Stimulated activated CD4-positive, alpha-beta T cell treated with anti-CD3 and anti-CD28 coated beads, Interleukin-1b, Interleukin-23, amount 100 ng/mL, for 4 hours (primary cell): ENCODE results near the gene TMEM14C.

Experiments
- DNase-seq, 2 donors: peaks; one replicate each; pipeline ENCODE4 v3.0.0-alpha.2; 2020; ENCODE audit warnings: low read depth in 2 of 2

The TMEM14C gene

DNA sequence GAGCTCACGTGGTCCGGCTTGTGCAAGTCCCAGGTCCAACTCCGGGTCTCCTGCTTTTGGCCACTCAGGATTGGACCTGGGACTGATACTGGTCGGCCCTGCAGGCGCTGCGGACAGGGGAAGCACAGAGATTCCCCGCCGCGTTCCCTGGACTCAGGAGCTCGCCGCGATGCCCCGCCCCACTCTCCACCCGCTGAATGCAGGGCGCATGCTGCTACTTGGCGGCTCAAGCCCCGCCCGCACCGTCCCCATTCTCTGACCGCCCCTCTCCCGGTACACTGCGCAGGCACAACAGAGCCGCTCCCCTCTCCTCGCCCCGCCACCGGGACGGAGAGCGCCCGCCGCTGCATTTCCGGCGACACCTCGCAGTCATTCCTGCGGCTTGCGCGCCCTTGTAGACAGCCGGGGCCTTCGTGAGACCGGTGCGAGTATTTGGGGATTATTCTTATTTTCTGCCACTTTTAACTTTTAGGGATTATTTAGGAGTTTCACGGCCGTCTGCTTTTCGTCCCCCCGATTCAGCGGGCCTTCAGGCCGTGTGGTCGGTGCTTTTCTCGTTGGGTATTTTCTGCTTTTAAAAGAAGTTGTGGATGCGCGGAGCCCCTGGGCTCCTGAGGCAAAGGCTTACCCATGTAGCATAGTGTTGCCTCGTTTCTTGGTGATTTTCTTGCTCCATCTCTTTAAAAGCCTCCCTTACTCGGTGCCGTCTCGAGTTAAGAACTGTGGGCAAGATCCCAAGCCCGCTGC is at the start of gene TMEM14C:
TSS of gene TMEM14C (plus strand) at position 251 of the 747 bp plus-strand sequence. CDS start 1,544 bp downstream, outside the sequence.
- DNase-seq = peak; percentile 67 to 86

DNA sequence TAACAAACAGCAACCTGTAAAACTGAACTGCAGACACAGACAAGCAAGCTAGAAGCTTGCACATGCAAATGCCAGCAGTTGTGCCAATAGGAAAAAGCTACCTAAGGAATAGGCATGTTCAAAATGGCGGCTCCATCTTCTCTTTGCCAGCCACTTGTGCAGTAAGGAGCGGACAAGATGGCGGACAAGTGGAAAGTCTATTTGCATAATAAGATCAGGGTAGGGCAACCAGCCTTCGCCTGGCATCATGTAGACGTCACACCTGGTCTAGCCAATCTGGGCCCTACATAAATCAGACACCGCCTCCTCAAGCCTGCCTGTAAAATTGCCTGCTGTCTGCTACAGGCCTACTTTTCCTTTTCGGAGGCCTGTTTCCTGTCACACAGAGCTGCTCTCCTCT is 46.5 kb upstream of the TMEM14C start:
- no peak for DNase-seq

DNA sequence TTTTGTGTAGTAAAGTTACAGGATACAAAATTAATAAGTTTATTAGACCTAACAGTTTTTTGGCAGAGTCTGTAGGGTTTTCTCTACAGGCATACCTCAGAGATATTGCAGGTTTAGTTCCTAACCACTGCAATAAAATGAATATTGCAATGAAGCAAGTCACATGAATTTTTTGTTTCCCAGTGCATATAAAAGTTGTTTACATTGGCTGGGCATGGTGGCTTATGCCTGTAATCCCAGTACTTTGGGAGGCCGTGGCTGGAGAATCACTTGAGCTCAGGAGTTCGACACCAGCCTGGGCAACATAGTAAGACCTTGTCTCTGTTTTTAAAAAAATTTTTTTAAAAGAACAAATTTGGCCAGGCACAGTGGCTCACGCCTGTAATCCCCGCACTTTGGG is 44.4 kb upstream of the TMEM14C start:
- no peak for DNase-seq

DNA sequence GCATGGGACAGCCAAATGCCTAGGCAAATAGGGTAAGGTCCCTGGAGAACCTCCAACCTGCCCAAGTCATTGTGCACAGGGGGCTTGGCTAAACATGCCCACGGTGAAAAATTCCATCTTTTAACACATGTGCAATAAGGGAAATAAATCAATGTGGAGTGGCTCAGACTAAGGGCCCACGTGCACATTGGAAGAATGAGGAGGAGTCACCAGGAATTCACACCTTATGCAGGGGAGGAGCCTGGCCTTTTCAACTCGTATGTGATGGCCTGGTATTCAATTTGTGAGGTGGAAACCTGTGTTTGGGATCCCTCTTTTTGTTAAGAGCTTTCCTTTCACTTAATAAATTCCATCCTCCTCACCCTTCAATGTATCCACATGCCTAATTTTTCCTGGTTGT is 41.1 kb upstream of the TMEM14C start:
- DNase-seq = no peak

DNA sequence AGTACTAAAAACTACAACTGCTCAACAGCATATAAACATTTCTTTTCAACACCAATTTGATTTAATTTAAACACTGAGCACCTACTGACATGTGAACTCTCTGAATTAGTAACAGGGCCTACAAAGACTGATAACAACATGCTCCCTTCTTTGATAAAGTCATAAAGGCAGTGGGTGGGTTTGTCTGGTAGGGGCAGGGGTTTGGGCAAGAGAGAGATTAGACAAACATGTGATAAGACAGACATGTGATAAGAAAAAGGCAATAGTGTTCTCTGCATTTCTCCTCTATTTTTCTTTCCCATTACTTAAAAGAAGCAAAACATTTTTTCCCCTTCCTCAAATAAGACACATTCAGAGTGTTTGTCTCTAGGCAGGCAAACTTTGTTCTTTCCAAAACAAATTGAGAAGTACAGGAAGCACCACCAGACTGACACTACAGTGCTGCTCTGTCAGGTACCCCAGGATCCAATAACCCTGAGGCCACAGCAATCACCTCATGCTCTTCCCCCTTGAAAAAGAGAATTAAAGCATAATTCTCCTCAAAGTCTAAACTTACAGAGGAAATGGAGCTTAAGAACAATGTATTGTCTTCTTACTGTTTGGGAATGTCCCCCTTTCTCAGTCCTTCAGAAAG is 40.4 kb upstream of the TMEM14C start:
- no peak for DNase-seq

DNA sequence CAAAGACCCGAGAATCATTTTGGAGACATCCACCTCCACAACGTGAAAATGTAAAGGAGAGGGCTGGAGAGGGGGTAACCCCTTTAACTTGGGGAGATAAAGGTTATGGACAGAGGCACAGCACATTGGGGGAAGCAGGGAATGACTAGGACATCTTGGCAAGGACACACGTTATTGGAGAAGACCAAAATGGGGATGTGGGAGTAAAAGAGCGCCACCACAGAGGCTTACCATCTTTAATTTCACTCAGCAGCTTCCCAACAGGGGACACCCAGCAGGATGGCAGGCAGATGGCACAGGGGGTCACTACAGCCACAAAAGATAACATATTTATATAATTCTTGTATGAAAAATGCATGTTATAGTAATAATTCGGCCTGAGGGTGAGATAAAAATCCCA is 38.3 kb upstream of the TMEM14C start:
- DNase-seq = no peak

DNA sequence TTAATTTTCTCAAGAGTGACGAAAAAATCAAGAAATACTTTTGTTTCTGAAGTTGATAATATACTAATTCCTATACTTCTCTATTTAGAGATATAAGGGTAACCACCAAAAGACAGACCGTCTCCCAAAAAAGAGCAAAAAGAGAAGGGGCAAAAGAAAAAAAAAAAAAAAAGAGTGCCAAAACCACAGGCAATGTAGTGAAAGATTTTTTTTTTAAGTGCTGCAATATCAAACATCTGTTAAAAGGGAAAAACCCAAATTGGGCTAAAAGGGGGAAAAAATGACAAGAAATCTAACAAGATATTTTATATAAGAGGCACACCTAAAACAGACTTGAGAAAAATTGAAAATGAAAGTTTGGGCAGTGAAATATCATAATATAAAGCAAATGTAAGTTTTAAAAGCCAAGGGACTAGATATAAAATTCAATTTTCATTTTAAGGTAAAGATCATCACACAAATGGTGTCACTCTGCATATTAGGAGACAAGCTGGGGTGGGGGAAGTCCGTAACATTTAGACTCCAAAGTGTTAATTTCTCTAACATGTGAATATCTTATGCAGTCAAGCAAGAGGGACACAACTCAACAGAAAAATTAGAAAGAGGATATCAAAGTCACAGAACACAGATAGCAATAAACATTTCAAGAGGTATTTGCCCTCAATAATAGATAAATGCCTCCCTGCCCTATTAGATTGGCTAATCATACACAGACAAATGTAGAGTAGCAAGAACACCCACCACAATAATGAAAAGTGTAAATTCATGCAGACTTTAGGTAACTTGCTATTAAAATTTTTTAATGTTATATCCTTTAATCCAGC is 37.6 kb upstream of the TMEM14C start:
- DNase-seq = no peak

DNA sequence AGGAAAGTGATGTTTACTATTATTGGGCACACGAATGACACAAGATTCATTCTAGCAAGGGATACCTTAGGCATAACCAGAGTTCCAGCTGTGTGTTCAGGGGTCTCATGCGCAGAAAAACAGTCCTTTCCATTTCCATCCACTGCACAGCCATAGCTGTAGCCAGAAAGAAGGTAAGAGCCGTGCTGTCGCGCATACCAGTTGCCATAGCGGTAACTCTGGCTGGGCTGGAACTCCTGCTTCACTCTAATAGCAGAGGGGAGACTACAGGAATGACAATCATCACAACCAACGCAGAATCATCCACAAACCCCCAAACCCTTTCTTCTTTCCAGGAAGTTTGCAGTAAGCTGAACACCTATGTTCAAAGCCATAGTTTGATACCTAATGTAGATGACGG is 36.0 kb upstream of the TMEM14C start:
- no peak for DNase-seq

DNA sequence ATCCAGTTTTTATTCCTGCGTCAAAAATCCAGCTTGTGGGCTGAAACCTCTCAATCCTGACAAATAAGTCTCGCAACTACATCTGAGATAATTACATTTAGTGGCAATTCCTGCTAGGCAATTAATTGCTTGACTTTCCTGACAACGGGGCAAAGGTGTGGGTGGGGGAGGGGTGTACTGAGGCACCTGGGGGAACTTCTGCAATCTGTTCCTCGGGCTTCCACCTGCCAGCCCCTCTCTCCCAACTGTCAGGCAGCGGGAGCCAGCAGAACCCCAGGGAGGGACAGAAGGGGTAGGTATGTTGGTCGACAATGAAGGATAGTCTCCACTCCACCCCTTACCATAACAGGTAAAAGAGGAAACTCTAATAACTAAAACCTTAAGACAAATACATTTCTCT is 35.3 kb upstream of the TMEM14C start:
- DNase-seq = no peak

DNA sequence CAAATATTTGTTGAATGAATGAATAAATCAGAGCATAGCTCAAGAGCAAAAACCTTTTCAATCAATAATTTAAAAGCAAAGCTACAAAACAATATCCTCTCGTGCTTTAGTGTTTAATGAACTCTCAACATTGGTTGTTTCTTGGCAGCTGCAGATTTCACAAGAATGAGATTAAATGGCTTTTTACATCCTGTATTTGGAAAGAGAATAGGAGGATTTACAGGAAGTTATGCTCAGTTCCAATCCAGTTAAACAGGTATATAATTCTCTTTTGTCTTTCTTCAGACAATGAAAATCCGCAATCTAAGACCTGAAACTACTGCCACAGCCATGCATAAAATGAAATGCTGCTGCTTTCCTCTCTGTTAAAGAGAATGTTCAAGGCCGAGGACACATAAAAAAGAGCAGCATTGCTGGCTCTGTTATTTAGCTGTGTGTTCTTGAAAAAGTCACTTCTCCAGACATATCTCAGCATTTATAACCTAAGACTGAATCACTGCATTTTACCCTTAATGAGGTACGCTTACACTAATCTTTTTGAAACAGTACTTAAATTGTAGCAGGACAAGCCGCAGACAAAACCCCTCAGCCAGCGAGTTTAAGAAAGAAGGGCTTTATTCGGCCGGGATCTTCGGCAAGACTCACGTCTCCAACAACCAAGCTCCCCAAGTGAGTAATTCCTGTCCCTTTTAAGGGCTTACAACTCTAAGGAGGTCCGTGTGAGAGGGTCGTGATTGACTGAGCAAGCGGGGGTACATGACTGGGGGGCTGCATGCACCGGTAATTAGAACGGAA is 32.0 kb upstream of the TMEM14C start:
- DNase-seq = no peak

DNA sequence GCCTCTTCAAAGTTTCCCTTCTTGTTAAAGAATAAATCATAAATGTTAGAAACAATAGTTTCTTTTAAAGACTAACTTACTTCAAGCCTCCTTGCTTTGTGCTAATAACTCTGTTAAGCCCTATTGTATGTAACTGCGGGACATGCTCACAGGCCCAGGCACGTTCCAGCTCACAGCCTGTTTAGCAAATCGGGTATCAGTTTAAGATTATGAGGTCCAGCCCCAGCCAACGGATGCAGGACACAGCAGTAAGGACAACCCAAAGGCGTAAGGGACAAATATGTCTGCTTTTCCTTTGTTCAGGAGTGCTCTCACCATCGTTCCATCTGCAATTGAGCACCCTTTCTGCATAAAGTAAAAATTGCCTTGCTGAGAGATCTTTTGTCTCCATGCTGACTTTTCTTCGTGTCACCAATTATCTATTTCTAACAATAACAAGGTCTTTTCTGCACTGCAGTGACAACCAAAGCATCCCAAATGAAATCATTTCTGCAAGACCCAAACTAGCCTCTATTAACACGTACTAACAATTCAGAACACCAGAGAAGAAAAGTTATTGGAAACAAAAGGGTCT is 29.8 kb upstream of the TMEM14C start:
- DNase-seq = no peak

DNA sequence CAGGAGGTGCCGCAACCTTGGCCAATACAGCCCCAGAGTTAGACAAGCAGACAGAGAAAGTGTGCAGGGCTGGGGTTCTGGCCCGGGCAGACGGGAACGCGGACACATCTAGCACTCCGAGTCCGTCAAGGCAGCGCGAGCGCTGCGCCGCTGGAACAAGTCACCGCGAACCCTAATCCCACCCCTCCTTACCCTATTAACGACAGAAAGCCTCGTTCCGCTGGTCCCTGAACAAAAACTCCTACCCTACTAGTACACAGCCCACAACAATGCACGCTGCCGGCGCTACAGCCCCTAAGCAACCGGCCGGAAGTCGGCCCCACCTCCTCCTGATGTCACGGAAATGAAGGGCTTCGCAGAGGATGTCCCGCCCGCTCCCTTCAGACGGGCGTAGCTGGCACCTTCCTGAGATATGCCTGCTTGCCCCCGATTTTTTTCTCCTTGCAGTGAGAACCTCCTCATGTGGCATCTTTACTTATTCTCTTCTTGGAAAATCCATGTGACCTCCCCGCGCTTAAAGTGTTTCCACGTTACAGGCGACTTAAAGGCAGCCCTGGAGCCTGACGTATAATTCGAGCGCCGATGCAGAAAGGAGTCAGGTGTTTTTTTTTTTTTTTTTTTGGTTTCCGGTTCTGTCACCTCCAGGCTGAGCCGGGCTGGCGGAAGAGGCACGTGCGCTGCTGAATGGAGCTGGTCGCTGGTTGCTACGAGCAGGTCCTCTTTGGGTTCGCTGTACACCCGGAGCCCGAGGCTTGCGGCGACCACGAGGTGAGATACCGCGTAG is 28.4 kb upstream of the TMEM14C start, which contains the start of the genes C6orf52 and PAK1IP1:
TSS of gene C6orf52 (minus strand) at position 315 of the 784 bp plus-strand sequence. CDS start 7,066 bp downstream, outside the sequence.
TSS of gene PAK1IP1 (plus strand) at position 671 of the 784 bp plus-strand sequence. CDS start at position 685, 14 bp downstream.
- DNase-seq = peak; percentile 84 to 86

DNA sequence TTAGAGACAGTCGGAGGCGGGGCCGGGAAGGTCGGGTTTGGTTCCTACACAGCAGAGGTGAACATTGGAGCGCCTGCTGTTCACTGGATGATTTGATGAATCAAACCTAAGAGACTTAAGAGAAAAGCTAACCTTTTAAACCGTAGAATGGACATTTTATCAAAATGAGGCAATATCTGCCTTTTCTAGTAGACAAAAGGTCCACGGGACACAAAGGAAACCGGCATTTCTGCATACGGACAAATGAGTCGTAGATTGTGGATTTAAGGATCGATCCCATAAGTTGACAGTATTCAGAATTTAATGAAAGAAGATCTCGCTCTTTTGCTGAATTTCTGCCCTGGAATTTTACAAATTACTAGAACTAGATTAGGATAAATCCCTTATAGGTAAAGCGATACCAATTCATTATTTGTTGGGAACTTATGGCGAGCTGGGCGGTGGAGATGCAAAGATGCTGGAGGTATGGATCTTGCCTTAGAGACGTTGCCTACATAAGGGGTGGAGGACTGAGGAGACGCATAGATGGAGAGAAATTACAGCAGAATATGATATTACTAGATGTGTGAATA is 27.7 kb upstream of the TMEM14C start:
- DNase-seq = no peak

DNA sequence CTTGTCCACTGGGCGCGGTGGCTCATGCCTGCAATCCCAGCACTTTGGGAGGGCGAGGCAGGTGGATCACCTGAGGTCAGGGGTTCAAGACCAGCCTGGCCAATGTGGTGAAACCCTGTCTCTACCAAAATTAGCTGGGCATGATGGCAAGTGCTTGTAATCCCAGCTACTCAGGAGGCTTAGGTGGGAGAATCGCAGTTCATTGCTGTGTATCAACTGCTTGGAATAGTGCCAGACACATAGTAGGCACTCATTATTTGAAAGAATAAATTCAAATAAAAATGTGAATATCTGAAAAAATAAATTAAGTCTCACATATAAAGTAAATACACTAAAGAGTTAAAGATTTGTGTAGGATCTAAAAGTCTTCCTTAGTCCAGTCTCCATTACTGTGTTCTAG is 26.2 kb upstream of the TMEM14C start:
- DNase-seq = no peak

DNA sequence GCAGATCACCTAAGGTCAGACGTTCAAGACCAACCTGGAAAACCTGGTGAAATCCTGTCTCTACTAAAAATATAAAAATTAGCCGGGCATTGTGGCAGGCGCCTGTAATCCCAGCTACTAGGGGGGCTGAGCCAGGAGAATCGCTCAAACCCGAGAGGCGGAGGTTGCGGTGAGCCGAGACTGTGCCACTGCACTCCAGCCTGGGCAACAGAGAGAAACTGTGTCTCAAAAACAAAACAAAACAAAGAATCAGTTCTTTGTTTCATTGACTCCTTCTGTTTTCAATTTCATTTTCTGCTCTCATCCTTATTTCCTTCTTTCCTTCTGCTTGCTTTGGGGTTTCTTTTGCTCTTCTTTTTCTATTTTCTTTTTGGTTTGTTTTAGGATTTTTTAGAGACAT is 8.9 kb upstream of the TMEM14C start:
- DNase-seq = no peak

DNA sequence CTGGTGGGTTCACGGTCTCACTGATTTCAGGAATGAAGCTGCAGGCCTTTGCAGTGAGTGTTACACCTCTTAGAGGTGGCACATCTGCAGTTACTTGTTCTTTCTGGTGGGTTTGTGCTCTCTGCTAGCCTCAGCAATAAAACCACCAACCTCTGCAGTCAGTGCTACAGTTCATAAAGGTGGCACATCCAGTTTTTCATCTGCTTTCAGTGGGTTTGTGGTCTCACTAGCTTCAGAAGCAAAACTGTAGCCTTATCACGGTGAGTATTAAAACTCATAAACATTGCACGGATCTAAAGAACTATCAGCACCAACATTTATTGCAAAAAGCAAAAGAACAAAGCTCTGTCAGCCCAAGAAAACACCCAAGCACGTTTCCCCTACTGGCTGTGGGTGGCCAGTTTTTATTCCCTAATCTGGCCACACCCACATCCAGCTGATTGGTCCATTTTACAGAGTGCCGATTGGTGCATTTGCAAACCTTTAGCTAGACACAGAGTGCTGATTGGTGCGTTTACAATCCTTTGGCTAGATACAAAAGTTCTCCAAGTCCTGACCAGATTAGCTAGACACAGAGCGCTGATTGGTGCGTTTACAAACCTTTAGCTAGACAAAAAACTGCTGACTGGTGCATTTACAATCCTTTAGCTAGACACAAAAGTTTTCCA is 3.4 kb upstream of the TMEM14C start:
- DNase-seq = no peak

DNA sequence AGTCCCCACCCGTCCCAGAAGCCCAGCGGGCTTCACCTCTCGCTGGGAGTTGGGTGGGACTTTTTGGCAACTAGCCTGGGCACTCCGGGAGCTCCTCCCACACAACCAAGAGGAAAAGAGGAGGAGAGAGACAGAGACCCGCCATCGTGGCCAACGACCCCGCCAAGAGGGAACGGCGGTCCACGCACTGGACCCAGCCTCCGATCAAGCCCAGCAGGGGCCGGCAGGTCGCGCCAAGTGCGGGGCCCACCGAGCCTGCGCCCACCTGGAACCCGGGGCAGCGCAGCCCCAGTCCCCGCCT is 3.0 kb upstream of the TMEM14C start:
- DNase-seq = no peak

DNA sequence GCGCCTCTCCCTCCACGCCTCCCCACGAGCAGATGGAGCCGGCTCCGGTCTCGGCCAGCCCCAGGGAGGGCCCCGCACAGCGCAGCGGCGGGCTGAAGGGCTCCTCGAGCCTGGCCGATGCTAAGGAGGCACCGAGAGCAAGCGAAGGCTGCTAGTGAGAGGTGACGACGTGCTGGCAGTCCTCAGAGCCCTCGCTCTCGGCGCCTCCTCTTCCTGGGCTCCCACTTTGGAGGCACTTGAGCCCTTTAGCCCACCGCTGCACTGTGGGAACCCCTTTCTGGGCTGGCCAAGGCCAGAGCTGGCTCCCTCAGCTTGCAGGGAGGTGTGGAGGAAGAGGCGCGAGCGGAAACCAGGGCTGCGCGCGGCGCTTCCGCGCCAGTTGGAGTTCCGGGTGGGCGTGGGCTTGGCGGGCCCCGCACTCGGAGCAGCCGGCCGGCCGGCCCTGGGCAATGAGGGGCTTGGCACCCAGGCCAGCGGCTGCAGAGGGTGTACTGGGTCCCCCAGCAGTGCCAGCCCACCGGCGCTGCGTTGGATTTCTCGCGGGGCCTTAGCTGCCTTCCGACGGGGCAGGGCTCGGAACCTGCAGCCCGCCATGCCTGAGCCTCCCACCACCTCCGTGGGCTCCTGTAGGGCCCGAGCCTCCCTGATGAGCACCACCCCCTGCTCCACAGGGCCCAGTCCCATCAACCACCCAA is 2.5 kb upstream of the TMEM14C start:
- peak; percentile 34 to 47 for DNase-seq
